DND-41 (cell line): ENCODE data around the gene CCDC6.

Experiments used
- ATAC-seq: fragments of 200-7000 bp; cut with Tn5 transposase; 3 replicates; pipeline ENCODE4 v1.9.1; 2021; ENCODE audit warnings: low read depth; ENCODE audit not compliant: insufficient read depth
- DNase-seq: peaks from one replicate; pipeline ENCODE4 v3.0.0-alpha.2; 2020
- H2AFZ ChIP-seq: 2 replicates; pipeline ENCODE4 v1.6.0; 2012; ENCODE audit warnings: low read depth, low read length
- H3K27ac ChIP-seq: 2 replicates; pipeline ENCODE4 v1.5.1; 2012; ENCODE audit warnings: low read length, inconsistent platforms
- H3K27me3 ChIP-seq: fragments of 200-600 bp; sonication (generic); 2 replicates; pipeline ENCODE4 v1.6.0; 2012; ENCODE audit warnings: low read length, mild to moderate bottlenecking, inconsistent platforms; ENCODE audit not compliant: insufficient read depth, poor library complexity
- H3K36me3 ChIP-seq: 2 replicates; pipeline ENCODE4 v1.5.1; 2012; ENCODE audit warnings: low read length, inconsistent platforms; ENCODE audit not compliant: insufficient read depth
- H3K4me1 ChIP-seq: 2 replicates; pipeline ENCODE4 v1.5.1; 2012; ENCODE audit warnings: mild to moderate bottlenecking, low read length; ENCODE audit not compliant: insufficient read depth
- H3K4me2 ChIP-seq: 2 replicates; pipeline ENCODE4 v1.6.0; 2012; ENCODE audit warnings: mild to moderate bottlenecking, moderate library complexity, low read length, inconsistent platforms; ENCODE audit not compliant: insufficient read depth
- H3K4me3 ChIP-seq, 2 experiments: fragments of 200-600 bp in 1 of 2; shearing (Covaris generic) in 1 of 2; 2 replicates each; pipeline ENCODE4 v1.5.1; 2012 to 2016; ENCODE audit warnings: inconsistent platforms in 2 of 2, low read length in 2 of 2, mild to moderate bottlenecking in 2 of 2, low read depth in 1 of 2, moderate library complexity in 1 of 2
- H3K79me2 ChIP-seq: 2 replicates; pipeline ENCODE4 v1.6.0; 2012; ENCODE audit warnings: low read length, inconsistent platforms; ENCODE audit not compliant: insufficient read depth
- H3K9ac ChIP-seq: 2 replicates; pipeline ENCODE4 v1.6.0; 2012; ENCODE audit warnings: low read depth, mild to moderate bottlenecking, inconsistent platforms, low read length, moderate library complexity
- H3K9me3 ChIP-seq: 2 replicates; pipeline ENCODE4 v1.5.1; 2012; ENCODE audit warnings: low read length, moderate library complexity, mild to moderate bottlenecking, inconsistent platforms; ENCODE audit not compliant: insufficient read depth, severe bottlenecking
- H4K20me1 ChIP-seq: 2 replicates; pipeline ENCODE4 v1.6.0; 2012; ENCODE audit warnings: low read length; ENCODE audit not compliant: insufficient read depth
- CTCF ChIP-seq: IDR thresholded peaks from 2 replicates; pipeline ENCODE4 v1.5.1; 2012; ENCODE audit warnings: borderline replicate concordance, low read length, moderate library complexity, mild to moderate bottlenecking; ENCODE audit not compliant: poor library complexity, severe bottlenecking; ENCODE audit errors: extremely low read depth
- EZH2 ChIP-seq: IDR thresholded peaks from 3 replicates; pipeline ENCODE4 v1.6.1; 2012; ENCODE audit warnings: borderline replicate concordance, low read depth, mild to moderate bottlenecking, moderate library complexity, low read length, inconsistent platforms; ENCODE audit not compliant: severe bottlenecking

The CCDC6 gene

DNA sequence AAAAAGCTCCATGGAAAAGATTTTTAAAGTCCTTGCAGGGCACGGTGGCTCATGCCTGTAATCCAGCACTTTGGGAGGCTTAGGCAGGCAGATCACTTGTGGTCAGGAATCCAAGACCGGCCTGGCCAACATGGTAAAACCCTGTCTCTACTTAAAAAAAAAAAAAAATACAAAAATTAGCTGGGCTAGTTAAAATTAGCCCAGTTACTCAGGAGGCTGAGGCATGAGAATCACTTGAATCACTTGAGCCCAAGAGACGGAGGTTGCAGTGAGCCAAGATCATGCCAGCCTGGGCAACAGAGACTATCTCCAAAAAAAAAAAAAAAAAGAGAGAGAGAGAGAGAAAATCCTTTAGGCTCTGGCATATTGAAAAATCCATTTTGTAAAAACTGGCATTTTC, 61.9 kb downstream of the CCDC6 start:
- H2AFZ ChIP-seq, result no peak overlapping the region
- H4K20me1 ChIP-seq, result 0 out of 2 replicates have a peak, but pooled peaks cover 3% of the 10 kb centered on the region
- no peak overlapping the region for H3K9ac ChIP-seq
- peaks cover 8% of the 10 kb centered on the region; the same call in 1 of the 2 replicates for H3K4me1 ChIP-seq
- H3K27ac ChIP-seq, result no peak overlapping the region
- peaks cover 2% of the 10 kb centered on the region; the same call in 1 of the 2 replicates for H3K79me2 ChIP-seq
- DNase-seq (no peak), ATAC-seq (no peak)
- H3K9me3 ChIP-seq, result no peaks in the 10 kb centered on the region
- H3K4me3 ChIP-seq, result no peak overlapping the region
- no peak for TF ChIP-seq CTCF
- no peak for TF ChIP-seq EZH2
- peaks cover 25% of the 10 kb centered on the region for H3K36me3 ChIP-seq
- H3K4me2 ChIP-seq, result no peak overlapping the region
- H3K27me3 ChIP-seq, result no peaks in the 10 kb centered on the region

- ATAC-seq, result no peak
- no peak overlapping the region for H3K9ac ChIP-seq
- H4K20me1 ChIP-seq, result 0 out of 2 replicates have a peak, but pooled peaks cover 3% of the 10 kb centered on the region
- H3K4me1 ChIP-seq, result peaks cover 8% of the 10 kb centered on the region; the same call in 1 of the 2 replicates
- H3K4me3 ChIP-seq, result no peak overlapping the region
- DNase-seq, result no peak
- no peaks in the 10 kb centered on the region for H3K9me3 ChIP-seq
- no peak overlapping the region for H3K27ac ChIP-seq
- no peak overlapping the region for H3K4me2 ChIP-seq
- no peaks in the 10 kb centered on the region for H3K27me3 ChIP-seq
- H3K79me2 ChIP-seq, result no peaks in the 10 kb centered on the region
- peaks cover 21% of the 10 kb centered on the region for H3K36me3 ChIP-seq
- no peak overlapping the region for H2AFZ ChIP-seq
- TF ChIP-seq CTCF (no peak), EZH2 (no peak)
Observed at GRCh38 chr10:59843748-59844147, 62.6 kb downstream of the CCDC6 start.

DNA sequence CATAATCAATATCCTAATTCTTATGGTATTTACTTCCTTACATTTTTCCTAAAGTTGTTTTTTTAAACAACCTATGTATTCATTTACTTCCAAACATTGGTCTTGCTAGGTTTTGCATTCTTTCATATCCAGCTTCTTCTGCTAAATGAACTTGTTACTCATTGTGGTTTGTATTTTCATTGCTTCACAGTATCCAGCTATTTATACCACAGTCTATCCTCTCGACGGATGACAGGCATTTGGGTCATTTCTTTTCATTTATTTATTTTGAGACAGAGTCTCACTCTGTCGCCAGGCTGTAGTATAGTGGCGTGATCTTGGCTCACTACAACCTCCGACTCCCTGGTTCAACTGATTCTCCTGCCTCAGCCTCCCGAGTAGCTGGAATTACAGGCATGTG, 66.8 kb downstream of the CCDC6 start:
- H3K79me2 ChIP-seq, result 0 out of 2 replicates have a peak, but pooled peaks cover 1% of the 10 kb centered on the region
- ATAC-seq, result no peak
- no peaks in the 10 kb centered on the region for H3K27me3 ChIP-seq
- H3K9me3 ChIP-seq, result no peaks in the 10 kb centered on the region
- TF ChIP-seq EZH2, result no peak
- TF ChIP-seq CTCF, result no peak
- no peaks in the 10 kb centered on the region for H3K4me1 ChIP-seq
- H3K27ac ChIP-seq, result no peak overlapping the region
- H2AFZ ChIP-seq, result no peak overlapping the region
- H3K4me3 ChIP-seq, result no peak overlapping the region
- 0 out of 2 replicates have a peak, but pooled peaks cover 3% of the 10 kb centered on the region for H4K20me1 ChIP-seq
- DNase-seq, result no peak
- peaks cover 15% of the 10 kb centered on the region; the same call in 1 of the 2 replicates for H3K36me3 ChIP-seq
- no peak overlapping the region for H3K9ac ChIP-seq
- H3K4me2 ChIP-seq, result no peak overlapping the region
